HG03520 (cell line): Measurements from ENCODE around the gene AKAP12.

Source experiments
- ATAC-seq: cut with Tn5 transposase; IDR thresholded peaks from one replicate; pipeline ENCODE4 v1.9.1; 2021; ENCODE audit warnings: mild to moderate bottlenecking, moderate library complexity; ENCODE audit not compliant: unreplicated experiment

Gene AKAP12

GRCh38 chr6:151239603-151240035, at the start of gene AKAP12:
Gene AKAP12, plus strand, starts transcription at chr6:151239967. Its CDS starts 596 bp downstream, at chr6:151240563.
- ATAC-seq, result no peak

DNA sequence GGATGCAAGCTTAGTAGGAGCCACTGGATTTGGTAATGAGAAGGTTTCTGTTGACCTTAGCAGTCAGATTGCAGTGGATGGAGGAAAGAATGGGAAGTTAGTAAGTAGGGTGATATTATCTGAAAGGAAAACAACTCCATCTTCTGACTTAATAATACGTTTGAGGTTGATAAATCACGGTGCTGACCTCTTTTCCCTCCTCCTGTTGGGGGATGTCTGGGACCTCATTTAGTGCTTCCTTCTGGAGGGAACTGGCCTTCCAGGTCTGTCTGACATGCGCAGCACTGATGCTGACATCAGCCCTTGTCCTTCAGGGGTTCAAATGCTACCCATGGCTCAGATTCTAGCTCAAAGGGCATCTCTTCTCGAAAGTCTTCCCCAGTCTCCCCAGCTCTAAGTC, 48.2 kb upstream of the AKAP12 start:
- ATAC-seq, result no peak

- ATAC-seq, result no peak
These were observed 43.2 kb upstream of the AKAP12 start for GRCh38 chr6:151196555-151196954.

DNA sequence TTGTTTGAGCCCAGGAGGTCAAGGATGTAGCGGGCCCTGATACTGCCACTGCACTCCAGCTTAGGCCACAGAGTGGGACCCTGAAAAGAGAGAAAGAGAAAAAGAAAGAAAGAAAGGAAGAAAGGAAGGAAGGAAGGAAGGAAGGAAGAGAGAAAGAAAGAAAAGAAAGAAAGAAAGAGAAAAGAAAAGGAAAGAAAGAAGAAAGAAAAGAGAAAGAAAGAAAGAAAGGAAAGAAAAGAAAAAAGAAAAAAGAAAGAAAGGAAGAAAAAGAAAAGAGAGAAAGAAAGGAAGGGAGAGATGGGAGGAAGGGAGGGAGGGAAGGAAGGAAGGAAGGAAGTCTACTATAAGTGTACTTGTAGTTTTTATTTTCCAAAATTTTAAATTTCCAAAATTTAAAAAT, 42.2 kb upstream of the AKAP12 start:
- no peak for ATAC-seq

GRCh38 chr6:151199991-151200390, 39.8 kb upstream of the AKAP12 start:
- ATAC-seq, result no peak

DNA sequence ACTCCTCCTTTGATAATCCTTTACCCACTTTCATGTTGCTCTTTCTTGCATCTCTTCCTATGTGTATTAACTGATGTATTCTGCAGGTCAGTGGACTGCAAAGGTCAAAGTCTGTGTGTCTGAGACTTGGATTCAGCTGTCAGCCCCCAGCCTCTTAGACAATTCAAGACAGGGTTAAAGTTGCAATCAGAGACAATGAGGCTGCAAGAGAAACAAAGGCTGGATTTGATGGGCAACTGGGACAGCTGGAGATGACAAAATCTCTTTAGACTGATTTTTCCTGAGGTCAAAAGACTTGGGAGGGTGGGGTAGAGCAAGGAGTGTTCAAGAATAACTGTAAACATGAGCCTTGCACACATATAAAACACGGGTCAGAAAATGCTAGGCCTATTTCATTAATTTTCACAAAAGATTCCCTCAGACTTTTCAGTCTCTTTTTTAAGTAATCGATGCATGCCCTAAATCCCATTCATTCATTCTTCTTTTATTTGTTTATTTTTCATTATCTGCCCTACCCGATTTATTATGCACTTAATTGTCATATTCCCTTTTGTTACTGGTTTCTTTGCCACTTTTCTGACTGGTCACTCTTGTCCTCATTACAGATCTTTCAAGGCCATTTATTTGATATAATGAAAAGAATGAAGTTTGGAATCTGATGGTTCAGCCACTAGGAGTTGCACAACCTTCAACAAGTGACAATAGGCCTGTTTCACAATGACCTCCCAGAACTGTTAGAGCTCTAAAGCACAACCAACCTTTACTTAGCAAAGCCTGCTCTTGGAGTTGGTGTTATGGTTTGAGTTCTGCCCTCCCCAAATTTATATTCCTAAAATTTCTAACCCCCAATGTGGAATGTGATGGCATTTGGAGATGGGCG, 33.8 kb upstream of the AKAP12 start:
- ATAC-seq, result no peak

DNA sequence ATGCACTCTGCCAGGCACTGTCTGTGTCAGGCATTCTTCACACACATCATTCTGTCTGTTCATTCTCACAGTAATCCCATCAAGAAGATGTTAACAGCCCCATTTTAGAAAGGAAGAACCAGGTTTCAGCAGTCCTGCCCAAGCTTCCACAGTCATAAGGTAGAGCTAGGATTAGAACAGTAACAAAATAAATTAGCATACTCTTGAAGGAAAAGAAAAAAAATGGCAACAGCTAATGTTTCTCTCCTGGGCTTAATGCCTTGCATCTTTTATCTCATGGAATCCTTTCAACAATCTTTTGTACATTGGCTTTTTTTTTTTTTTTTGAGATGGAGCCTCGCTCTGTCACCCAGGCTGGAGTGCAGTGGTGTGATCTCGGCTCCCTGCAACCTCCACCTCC, 32.1 kb upstream of the AKAP12 start:
- ATAC-seq, result no peak

DNA sequence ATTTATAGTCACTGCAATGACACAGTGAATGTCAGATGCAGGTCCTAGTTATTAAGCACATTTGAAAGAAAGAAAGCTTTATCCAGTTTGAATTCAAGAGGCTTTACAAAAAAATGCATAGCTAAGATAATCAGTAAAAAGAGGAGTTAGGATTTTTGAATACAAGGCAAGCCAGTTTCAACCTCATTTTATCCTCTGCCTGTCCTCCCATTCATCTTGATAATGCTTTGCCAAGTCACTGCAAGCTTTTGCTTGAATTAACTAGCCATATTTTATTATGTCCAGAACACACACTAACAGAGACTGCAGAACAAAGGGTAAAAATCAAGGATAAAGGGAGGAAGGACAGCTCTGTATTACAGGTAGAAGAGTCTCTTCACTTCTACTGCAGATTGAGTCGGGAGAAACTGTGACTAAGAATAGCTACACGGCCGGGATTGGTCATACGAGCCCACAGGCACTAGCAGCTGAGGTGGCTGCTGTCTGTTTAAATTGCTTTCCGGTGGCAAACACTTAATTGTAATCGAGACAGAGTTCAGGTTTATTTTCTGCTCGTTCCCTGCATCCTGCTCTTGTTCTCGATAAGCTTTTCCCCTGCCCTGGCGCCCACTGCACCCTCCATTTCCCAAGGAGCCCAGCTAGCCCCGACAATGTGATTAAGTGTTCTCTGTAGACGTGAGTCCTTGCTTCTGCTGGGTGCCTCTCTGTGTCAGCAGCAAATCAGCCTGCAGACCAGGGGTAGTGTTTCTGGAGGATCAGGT, 30.5 kb upstream of the AKAP12 start:
- no peak for ATAC-seq

GRCh38 chr6:151211075-151211474, 28.7 kb upstream of the AKAP12 start:
- ATAC-seq, result no peak

- ATAC-seq, result no peak
These were observed 26.4 kb upstream of the AKAP12 start for GRCh38 chr6:151213352-151213751.

DNA sequence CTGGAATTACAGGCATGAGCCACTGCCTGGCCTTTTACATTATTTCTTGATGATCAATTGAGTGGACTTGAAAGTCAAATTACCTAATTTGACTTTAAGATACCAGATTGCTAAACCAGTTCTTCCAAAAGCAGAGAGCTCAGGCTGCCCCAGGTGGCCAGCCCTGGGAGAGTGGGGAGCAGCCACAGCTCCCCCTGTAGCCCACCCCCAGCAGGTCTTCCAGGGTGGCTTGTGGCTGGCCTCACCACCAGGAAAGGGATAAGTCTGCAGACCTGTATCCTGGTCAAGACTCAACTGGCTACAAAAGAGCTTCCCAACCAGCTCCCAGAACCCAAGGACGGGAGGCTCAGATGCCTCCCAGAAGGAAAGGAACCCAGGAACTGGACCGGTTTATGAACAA, 23.8 kb upstream of the AKAP12 start:
- ATAC-seq, result no peak

- no peak for ATAC-seq
These were observed 23.0 kb upstream of the AKAP12 start for GRCh38 chr6:151216804-151217203.

DNA sequence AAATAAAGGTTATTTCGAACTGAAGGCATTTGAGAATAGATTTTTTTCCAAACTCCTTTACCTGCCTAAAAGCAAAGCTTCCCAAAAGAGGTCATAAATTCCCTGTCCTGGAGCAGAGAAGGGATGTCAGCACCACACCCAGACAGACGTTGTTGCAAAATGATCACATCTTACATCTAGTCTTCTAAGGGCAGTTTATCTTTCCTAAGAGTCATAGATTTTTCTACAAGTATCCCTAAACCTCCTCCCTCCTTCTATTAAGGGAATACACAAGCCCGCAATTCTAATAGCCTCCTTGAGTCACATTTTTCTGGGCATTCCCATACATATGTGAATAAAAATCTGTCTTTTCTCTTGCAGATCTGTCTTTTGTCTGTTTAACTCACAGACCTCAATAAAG, 20.6 kb upstream of the AKAP12 start:
- ATAC-seq, result no peak

DNA sequence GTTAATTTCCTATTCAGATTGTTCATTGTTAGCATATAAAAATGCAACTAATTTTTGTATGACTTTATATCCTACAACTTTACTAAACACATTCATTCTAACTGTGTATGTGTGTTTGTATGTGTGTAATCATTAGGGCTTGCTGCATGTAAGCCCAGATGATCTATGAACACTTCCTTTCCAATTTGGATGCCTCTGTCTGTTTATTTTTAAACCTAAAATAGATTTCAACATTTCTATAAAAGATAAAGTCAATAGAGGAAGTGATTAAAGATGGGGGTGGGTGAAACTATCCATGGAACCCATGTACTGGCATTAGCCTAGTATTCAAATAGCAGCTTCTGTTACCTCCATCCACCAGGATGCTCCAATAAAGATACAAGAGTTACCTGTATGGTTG, 15.7 kb upstream of the AKAP12 start:
- no peak for ATAC-seq

GRCh38 chr6:151225919-151226318, 13.8 kb upstream of the AKAP12 start:
- no peak for ATAC-seq

GRCh38 chr6:151228788-151229400, 10.9 kb upstream of the AKAP12 start:
- no peak for ATAC-seq

DNA sequence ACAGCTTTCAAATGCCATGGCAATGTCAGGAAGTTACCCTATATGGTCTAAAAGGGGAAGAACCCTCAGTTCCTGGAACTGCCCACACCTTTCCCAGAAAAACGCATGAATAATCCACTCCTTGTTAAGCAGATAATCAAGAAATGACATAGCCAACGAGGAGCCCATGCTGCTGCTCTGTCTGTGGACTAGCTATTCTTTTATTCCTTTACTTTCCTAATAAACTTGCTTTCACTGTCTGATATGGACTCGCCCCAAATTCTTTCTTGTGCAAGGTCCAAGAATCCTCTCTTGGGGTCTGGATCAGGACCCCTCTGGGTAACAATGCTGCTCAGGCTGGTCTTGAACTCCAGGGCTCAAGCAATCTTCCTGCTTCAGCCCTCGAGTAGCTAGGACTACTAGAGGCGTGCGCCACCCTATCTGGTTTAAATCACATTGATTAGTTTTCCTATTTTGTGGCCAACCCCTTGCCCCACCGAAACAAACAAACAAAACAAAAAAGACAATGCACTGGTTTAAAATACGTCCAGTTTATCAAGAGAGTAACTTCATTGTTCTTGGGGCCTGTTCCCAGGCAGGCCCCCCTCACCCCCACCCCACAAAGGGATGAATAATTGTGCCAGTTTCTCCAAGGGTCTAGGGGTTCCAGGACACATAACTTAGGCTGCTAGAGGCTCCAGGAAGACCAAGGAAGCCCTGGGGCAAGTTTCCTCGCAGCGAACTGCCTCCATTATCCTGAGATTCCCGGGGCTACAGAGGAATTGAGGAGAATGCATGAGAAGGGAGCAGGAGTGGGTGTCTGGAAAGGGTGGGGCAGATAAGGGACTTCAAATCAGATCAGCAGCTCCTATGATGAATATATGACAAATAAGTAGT, 10.1 kb upstream of the AKAP12 start:
- ATAC-seq, result no peak

GRCh38 chr6:151230277-151230577, 9.5 kb upstream of the AKAP12 start:
- no peak for ATAC-seq

- no peak for ATAC-seq
These were observed 6.9 kb upstream of the AKAP12 start for GRCh38 chr6:151232899-151233298.

- no peak for ATAC-seq
These were observed 6.0 kb upstream of the AKAP12 start for GRCh38 chr6:151233731-151234130.
